Loucy (cell line): ENCODE measurements around the gene GYG2.

Experiments used
- EZH2phosphoT487 ChIP-seq: fragments of 200-600 bp; IDR thresholded peaks from 2 replicates; pipeline ENCODE4 v1.6.1; 2018; ENCODE audit warnings: antibody characterized with exemption, mild to moderate bottlenecking, moderate library complexity, borderline replicate concordance
- TF ChIP-seq, protein P1 (sequence below): fragments of 200-600 bp; sonication (generic); conservative IDR thresholded peaks from 2 replicates; pipeline ENCODE4 v1.5.1; 2014; ENCODE audit warnings: mild to moderate bottlenecking, antibody characterized with exemption, low read length

DNA sequence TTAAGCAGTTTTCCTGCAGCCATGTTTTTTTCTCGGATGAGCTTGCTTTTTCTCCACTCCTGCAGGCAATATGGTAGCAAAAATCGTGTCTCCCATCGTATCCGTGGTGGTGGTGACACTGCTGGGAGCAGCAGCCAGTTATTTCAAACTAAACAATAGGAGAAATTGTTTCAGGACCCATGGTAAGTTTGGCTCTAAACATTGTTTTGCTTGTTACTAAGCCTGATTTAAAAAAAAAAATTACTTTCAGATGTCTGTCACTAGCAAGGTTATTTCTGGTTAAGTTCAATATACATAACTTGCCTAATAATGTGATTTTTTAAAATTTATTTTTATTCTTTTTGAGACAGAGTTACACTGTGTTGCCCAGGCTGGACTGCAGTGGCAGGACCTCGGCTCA, 17.5 kb upstream of the GYG2 start:
- TF ChIP-seq, protein P1, sequence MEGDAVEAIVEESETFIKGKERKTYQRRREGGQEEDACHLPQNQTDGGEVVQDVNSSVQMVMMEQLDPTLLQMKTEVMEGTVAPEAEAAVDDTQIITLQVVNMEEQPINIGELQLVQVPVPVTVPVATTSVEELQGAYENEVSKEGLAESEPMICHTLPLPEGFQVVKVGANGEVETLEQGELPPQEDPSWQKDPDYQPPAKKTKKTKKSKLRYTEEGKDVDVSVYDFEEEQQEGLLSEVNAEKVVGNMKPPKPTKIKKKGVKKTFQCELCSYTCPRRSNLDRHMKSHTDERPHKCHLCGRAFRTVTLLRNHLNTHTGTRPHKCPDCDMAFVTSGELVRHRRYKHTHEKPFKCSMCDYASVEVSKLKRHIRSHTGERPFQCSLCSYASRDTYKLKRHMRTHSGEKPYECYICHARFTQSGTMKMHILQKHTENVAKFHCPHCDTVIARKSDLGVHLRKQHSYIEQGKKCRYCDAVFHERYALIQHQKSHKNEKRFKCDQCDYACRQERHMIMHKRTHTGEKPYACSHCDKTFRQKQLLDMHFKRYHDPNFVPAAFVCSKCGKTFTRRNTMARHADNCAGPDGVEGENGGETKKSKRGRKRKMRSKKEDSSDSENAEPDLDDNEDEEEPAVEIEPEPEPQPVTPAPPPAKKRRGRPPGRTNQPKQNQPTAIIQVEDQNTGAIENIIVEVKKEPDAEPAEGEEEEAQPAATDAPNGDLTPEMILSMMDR = no peak
- no peak for TF ChIP-seq EZH2phosphoT487
